HG03175 (cell line): ENCODE results near the gene CLHC1.
"Not testable (repeated sequence)": the region's sequence is repeated elsewhere in the genome, so short reads cannot be mapped to it uniquely, and the experiment has no call there.

Experiments used
- ATAC-seq: cut with Tn5 transposase; IDR thresholded peaks from one replicate; pipeline ENCODE4 v1.9.1; 2021; ENCODE audit warnings: mild to moderate bottlenecking, moderate library complexity; ENCODE audit not compliant: unreplicated experiment

The CLHC1 gene

DNA sequence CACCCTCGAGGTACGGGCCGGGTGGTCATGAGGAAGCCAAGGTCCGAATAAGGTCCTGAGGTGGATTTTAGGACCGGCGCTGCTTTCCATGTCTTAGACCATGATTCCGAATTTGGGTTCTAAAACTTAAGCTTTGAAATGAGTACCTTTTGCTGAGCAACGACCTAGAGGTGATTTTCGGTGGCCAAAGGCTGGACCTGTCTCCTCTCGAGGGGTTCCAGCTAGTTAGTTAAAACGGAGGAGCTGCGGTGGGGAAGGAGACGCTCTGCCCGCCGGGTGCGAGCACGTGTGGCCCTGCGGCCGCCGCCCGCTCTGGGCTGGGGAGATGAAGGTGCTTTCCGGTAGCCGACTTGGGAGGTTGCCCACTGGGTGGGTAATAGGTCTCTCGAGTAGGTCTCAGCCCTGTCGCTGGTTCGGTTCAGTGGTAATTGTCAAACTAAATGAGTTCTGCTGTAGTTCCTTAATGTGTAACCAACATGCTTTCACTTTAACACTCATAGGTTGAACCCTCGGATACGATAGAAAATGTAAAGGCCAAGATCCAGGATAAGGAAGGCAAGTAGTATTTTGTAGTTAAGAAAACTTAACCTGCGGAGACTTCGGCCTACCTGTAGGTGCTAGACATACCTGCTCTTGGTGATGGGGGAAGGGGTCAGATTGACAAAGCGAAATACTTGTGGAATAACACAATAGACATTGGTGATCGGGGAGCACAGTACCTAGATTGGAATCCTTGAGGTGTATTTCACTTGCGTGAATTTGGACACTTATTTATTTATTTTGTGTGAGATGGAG, 967 bp upstream of the CLHC1 start:
- peak; percentile 46 for ATAC-seq

DNA sequence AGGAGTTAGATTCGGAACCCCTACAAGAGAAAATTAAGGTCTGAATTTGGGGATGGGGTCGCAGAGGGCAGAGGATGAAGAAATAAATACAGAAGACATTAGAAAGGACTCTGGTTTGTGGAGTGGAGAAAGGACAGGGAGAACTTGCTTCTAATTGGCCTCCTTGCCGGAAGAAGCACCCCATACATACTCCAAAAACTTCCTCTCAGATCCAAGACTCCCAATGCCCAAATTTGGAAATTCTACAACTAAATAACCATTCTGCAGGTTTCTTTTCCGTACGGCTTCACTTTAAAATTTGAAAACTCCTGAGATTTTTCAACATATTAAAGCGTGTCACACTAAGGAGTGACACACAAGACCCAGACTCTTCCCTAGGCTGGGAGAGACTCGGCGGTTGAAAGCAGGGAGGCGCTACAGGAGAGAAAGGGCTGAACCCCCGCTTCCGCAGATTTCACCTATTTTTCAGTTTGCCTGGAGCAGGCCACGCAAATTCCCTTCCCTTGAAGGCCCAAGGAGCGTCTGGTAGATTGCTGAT, 478 bp downstream of the CLHC1 start:
- ATAC-seq = no peak

DNA sequence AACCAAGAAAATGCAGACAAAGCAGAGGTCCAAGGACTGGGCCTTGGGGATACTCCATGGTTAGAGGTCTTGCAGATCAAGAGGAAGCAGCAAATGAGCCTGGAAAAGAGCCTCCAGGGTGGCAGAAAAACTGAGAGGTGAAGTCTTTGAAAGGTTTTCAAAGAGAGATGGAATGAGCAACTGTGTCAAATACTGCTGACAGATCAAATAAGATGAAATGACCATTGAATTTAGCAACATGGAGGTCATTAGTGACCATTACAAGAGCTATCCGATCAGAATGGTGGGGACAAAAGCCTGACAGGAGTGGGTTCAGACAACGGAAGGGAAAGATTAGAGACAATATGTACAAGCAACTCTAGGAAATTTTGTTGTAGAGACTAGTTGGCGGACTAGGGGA, 1.5 kb downstream of the CLHC1 start:
- no peak for ATAC-seq

DNA sequence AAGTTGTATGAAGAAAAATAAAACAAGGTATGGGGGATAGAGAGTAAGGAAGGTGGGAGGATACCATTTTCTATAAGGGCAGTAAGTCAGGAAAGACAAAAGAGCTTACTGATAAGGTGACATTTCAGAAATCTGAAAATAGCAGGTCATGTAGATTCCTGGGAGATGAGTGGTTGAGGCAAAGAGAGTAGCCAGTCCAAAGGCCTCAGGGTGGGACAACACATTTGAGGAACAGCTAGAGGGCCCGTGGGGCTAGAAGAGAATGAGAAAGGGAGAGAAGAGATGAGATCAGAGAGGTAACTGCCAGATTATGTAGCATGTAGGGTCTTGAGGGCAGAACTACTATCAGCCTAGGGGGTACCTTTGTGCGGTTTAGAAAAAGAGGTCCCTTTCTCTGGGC, 2.9 kb downstream of the CLHC1 start:
- no peak for ATAC-seq

DNA sequence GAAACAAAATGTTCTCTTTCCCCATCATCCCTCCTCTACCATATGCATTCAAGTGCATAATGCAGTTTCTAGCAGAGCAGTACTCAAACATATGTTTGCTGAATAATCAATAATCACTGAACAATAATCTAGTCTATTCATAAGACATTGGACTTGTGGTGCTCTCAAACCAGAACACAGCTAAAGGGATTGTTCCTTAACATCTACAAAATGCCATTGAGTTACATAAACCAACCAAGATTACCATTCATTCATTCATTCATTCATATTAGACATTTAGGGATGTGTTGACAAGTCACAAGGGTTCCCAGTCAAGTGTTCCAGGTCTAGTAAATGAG, 3.9 kb downstream of the CLHC1 start:
- no peak for ATAC-seq

DNA sequence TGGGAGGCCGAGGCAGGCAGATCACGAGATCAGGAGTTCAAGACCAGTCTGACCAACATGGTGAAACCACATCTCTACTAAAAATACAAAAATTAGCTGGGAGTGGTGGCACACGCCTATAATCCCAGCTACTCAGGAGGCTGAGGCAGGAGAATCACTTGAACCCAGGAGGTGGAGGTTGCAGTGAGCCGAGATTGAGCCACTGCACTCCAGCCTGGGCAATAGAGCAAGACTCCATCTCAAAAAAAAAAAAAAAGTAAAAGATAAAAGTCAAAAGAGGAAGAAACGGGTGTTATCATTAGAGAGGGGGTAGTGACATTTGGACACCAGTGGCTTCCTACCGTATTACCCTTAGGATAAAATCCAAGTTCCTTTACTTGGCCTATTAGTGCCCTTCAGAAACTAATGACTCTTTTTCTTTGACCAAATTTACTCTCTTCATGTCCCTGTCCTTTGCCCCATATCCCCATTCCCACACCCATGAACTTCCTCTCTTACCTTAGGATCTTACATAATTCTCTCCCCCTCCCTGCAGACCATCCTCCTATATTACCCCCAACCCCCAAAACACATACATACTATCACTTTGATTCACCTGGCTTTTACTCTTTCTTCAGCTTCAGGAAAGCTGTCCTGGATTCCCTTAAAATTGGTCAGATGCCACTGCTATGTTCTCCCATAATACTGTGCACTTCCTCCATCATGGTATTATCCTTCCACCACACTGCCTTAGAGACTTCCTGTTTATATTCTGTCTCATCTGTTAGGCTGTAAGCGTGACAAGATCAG, 4.5 kb downstream of the CLHC1 start:
- not testable (repeated sequence) for ATAC-seq

DNA sequence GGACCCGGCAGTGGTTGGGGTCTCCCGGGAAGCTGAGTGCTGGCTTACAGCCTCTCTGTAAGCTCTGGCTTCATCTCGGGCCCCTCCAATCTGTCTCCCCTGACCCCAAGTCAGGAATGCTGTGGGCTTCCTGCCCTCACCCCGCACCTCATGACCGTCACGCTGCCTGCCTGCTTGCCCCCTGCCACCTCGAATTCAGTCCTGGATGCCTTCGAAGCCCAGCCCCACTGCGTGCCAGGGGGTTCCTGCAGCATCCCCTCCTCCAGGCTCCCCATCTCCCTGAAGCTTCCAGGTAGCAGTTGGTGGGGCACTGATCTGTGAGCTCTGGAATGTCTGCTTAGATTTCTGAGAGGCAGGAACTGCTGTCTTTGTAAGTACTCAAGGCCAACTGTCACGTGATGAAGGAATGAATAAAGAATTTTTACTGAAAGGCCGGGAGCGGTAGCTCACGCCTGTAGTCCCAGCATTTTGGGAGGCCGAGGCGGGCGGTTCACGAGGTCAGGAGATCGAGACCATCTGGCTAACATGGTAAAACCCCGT, 6.5 kb downstream of the CLHC1 start:
- ATAC-seq = no peak

DNA sequence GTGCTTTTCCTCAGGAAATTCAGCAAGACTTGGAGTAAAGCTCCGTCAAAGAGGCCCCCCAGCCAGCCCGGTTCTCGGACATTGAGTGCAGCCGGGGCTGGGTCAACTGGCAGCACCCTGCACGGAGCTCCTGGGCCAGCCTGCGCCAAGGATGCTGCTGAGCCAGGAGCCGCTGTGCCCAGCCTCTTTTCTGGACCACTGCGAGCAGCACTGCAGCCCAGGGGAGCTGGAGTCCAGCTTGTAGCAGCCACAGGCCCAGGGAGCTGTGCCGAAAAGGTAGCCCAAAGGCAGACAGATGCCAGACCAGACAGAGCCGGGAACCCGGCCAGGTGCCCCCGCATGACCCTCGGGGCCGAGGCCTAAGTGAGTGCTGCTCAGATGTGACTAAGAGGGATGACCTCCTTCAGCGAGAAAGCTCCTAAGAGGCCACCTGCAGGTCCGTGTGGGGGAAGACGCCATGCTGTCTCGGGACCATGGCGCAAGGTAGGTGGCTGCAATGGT, 7.3 kb downstream of the CLHC1 start:
- no peak for ATAC-seq

DNA sequence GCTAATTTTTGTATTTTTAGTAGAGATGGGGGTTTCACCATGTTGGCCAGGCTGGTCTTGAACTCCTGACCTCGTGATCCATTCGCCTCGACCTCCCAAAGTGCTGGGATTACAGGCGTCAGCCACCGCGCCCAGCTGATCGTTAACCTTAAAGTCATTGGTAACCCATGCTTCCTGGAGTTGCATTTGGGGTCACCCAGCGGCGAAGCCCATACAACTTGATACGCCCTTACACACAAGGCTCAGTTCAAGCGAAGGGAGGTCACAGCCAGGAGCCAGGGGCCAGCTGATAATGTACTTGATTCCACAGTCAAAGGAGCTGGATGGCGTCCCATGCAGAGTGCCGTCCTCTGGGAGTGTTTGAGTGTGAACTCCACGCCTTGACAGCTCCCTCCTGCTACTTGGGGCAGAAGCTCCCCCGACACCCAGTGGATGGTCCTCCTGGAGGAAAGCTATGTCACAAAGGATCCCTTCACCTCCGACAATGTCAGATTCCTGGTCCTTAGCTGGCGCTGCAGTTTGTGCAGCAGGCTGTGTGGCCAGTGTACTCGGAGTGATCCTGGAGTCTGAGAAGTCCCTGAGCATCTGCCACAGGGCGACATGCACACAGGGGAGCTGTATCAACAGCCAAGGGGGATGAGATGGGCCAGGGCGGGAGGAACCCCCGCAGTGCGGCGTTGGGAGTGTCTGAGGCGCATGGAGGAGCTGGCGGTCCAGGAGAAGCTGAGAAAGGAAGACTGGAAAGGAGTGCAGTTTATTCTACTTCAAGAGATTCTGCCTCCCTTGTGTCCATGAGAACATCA, 7.9 kb downstream of the CLHC1 start:
- no peak for ATAC-seq

DNA sequence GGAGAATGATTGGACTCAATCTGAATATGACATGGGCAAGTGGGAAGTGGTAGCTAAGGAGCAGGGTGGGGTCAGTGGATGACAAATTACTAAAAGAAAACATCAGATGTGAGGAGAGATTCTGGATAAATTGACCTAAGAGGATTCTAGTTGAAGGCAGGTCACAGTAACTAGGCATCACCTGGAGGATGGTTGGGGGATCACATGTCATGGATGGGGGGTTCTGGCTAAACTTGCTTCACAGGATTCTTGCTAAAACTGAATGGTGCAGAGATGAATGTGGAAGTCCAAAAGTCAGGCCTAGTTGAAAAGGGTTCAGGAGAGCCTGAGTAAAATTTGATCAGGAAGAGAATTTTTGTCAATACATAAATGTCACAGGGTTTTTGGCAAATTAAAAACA, 18.3 kb downstream of the CLHC1 start:
- ATAC-seq = no peak

DNA sequence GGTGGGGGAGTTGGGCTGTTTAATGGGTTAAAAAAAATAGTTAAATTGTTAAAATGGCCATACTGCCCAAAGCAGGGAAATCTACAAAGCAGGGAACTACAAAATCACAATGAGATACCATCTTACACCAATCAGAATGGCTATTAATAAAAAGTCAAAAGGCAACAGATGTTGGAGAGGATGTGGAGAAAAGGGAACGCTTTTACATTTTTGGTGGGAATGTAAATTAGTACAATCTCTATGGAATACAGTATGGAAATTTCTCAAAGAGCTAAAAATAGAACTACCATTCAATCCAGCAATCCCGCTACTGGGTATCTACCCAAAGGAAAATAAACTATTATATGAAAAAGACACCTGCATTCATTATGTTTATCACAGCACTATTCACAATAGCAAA, 27.1 kb downstream of the CLHC1 start:
- no peak for ATAC-seq

DNA sequence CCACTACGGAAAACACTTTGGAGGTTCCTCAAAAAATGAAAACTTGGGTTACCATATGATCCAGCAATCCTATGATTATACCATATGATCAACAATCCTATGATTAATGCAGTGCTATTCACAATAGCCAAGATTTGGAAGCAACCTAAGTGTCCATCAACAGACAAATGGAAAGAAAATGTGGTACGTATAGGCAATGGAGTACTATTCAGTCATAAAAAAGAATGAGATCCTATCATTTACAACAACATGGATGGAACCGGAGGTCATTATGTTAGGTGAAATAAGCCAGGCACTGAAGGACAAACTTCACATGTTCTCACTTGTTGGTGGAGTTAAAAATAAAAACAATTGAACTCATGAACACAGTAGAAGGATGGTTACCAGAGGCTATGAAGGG, 27.6 kb downstream of the CLHC1 start:
- no peak for ATAC-seq

DNA sequence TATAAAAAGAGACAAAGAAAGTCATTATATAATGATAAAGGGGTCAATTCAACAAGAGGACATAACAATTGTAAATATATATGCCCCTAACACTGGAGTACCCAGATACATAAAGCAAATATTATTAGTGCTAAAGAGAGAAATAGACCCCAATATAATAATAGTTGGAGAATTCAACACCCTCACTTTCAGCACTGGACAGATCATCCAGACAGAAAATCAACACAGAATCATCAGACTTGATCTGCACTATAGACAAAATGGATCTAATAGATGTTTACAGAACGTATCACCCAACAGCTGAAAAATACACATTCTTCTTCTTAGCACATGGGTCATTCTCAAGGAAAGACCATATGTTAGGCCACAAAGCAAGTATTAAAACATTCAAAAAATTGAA, 31.7 kb downstream of the CLHC1 start:
- ATAC-seq = no peak

DNA sequence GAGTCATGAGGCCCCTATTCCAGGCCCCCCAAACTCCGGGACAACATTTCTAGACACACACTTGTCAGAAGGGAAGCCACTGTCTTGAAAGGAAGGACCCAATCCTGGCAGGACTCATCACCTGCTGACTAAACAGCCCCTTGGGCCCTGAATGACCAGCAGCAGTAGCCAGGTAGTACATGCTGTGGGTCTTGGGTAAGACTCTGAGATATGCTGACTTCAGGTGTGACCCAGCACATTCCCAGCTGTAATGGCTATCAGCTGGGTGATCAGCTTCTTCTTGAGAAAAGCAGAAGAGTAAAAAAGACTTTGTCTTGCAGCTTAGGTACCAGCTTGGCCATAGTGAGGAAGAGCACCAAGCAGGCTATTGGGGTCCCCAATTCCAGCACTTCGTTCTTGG, 35.6 kb downstream of the CLHC1 start:
- ATAC-seq = no peak

DNA sequence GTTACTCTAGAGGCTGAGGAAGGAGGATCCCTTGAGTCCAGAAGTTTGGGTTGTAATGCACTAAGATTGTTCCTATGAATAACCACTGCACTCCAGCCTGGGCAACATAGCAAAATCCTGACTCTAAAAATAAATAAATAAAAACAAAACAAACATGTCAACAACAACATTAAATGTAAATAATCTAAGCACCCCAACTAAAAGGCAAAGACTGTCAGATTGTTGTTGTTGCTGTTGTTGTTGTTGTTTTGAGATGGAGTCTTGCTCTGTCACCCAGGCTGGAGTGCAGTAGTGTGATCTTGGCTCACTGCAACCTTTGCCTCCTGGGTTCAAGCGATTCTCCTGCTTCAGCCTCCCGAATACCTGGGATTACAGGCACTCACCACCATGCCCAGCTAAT, 40.2 kb downstream of the CLHC1 start:
- not testable (repeated sequence) for ATAC-seq

DNA sequence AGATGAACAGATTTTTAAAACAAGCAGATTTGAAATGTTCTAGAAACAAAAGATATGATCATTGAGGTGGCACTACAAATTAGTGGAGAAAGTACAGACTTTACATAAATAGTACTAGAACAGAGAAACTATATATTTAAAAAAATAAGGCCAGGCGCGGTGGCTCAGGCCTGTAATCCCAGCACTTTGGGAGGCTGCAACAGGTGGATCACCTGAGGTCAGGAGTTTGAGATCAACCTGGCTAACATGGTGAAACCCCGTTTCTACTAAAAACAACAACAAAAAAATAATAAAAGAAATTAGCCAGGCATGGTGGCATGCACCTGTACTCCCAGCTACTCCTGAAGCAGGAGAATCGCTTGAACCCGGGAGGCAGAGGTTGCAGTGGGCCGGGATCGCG, 45.3 kb downstream of the CLHC1 start:
- ATAC-seq = not testable (repeated sequence)

DNA sequence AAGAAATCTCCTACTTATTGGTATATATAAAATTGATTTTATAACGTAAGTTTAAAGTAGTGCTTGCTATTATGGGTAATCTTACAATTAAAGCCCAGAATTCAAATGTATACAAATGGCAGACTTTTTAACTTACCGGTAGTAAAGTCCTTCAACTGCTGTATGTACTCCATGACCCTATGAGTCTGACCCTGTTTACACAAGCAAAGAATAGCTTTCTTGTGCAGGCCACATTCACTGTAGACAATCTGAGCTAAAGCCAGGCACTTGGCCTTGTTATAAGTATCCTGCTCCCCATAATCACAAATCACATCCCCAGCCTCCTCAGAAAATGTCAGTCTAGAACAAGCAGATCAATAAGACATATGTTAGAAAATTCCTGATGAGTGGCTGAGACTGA, 51.7 kb downstream of the CLHC1 start:
- no peak for ATAC-seq

DNA sequence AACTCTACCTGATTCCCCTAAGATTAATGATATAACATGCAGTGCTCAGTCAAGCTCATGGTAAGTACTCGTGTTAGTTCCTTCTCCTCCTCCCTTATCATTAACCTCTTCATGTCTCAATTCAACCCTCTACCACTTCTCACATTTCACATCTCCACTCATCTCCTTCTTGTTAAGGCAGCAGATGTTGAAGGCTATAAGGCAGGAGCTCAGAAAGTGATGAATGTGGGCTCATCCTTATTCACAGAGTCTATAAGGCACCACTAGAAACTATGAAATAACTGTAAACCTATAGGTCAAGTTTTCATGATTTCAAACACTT, 56.0 kb downstream of the CLHC1 start:
- ATAC-seq = no peak

DNA sequence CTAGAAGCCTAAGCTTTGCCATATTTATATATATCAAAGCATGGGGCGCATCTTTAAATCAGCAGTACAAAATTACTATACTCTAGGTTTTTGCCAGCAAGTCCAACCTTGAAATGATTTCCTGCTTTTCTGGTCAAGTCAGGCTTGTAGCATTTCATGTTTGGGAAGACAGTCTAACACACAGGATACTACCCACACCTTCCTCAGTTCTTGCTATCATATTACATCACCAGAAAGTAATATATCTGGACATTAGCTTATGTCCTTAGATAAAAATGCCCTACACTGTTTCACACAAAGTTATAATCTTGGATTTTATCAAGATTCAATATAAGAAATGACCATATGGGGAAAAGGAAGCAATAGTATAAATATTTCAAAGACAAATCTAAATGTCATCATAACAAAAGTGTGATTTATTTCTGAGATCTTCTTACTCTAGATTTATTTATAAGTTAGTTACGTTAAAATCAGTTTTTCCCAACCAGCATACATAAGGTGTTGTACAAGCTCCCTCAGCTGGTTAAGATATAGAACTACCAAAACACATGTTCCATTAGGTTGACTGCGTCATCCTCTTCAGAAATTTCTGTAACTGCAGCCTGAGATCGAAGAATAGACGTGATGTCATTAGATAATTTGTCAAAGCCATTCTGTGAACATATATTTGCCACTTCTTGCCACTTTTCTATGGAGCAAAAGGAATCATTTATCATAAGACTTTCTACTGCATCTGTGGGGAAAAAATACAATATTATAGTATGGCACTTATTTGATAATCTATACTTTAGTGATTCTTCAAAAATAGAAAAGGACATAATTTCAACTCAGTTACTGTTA, 56.6 kb downstream of the CLHC1 start:
- peak; percentile 74 for ATAC-seq

DNA sequence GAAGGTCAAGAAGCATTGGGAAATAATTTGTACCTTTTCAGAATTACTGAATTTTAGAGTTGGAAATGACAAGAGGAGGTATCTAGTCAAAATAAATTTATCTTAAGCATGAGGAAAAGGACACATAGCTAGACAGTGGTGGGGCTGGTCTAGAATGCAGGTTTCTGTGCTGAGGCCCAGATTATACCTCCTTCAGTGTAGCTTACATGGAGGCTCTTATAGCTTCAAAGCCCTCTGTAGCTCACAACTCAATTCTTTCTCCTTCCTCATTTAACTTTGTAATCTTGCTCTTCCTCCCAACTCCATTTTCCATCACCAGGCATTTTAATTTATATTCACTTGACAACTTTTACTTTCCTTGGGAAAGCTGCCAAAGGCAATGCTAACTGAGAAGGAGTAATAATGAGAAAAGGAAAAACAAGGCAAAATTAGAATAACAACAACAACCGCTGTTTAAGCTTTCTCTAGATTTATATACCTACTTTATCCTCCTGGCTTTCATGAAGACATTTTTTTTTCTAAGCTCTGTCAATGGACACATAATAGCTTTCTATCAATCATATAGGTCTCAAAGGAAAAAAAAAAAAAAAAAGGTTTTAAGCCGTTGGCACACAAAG, 58.5 kb downstream of the CLHC1 start:
- no peak for ATAC-seq
